Kidney epithelial cell (primary cell): ENCODE measurements around the gene ASB4. TPM values are rescaled to one million over a fixed set of nuclear protein-coding genes. Genes with fewer than 3 reads are reported as not detected.

Experiments used
- DNase-seq: peaks from one replicate; pipeline ENCODE4 v3.0.0-alpha.2; 2010; ENCODE audit warnings: low read depth
- H3K27me3 ChIP-seq: 2 replicates; pipeline ENCODE4 v1.6.0; 2011; ENCODE audit warnings: low read length; ENCODE audit not compliant: control insufficient read depth, insufficient read depth
- H3K36me3 ChIP-seq: 2 replicates; pipeline ENCODE4 v1.5.1; 2011; ENCODE audit warnings: low read length; ENCODE audit not compliant: control insufficient read depth, insufficient read depth
- H3K4me3 ChIP-seq: 2 replicates; pipeline ENCODE4 v1.5.1; 2011; ENCODE audit warnings: low read depth, mild to moderate bottlenecking, control low read depth, low read length
- CTCF ChIP-seq: IDR thresholded peaks from 2 replicates; pipeline ENCODE4 v1.5.1; 2011; ENCODE audit warnings: mild to moderate bottlenecking, moderate library complexity, low read length, control low read depth, inconsistent platforms; ENCODE audit not compliant: insufficient read depth, poor library complexity, severe bottlenecking
- total RNA-seq: library from RNA; depleted of rRNA; stranded (reverse); fragments of >200 nt; gene quantifications from 2 replicates; pipeline ENCODE4 v1.2.3, GENCODE V29; 2015

ASB4 gene
- total RNA-seq, 1 donor from 2014 or later: not detected

DNA sequence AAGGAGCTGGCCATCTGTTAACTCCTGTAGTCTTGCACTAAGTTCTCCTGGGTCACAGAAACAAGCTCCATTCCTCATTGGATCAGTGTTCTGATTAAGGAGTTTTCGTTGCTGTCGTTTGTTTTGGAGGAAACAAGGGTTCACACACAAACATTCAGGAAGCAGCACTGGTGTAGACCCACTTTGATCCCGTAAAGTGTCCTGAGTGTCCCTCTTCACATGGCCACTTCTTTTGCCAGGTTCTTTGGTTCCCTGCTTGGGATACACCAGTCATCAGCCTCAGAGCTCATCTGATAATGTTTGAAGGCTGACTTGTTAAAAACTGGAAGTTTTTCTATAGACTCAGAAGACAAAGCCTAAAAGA lies 99.7 kb downstream of the ASB4 start:
- no peak overlapping the region for H3K4me3 ChIP-seq
- H3K27me3 ChIP-seq: no peaks in the 10 kb centered on the region
- DNase-seq: no peak
- H3K36me3 ChIP-seq: no peaks in the 10 kb centered on the region
- TF ChIP-seq CTCF: no peak

DNA sequence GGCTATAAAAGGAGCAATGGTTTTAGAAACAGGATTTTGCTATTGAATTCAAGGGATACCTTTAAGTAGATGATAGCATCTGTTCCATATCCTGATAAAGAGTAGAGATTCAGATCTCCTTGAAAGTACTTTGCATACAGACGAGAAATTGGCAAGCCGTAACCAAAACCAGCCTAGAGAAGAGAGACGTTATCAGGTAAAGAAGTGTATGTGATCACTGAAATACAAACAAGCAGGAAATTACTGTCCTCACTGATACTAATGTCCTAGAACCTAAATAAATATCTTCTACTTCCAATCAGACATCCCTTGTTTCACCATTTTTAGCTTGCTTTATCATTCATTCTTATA lies 101.2 kb downstream of the ASB4 start:
- no peak for DNase-seq
- no peaks in the 10 kb centered on the region for H3K27me3 ChIP-seq
- TF ChIP-seq CTCF: no peak
- H3K4me3 ChIP-seq: no peak overlapping the region
- H3K36me3 ChIP-seq: no peaks in the 10 kb centered on the region

GRCh38 chr7:95589031-95589430 lies 103.3 kb downstream of the ASB4 start:
- no peak for DNase-seq
- Histone ChIP-seq H3K27me3 (no peaks in the 10 kb centered on the region), H3K36me3 (no peaks in the 10 kb centered on the region), H3K4me3 (no peak overlapping the region)
- no peak for TF ChIP-seq CTCF

DNA sequence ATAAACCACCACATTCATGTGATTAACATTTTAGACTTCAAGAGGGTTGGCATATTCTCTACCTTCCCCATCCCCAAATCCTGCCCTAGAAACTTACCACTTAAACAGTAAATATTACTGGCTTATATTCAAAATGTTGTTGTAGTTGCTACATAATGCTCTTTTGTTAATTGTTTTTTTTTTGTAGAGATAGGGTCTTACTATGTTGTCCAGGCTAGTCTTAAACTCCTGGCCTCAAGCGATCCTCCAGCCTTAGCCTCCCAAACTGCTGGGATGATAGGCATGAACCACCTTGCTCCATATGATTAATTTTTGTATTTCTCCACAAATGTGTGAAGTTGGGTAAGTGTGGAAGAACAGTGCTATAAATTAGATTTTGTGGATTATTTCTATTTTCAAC lies 104.0 kb downstream of the ASB4 start:
- Histone ChIP-seq H3K27me3 (no peaks in the 10 kb centered on the region), H3K36me3 (no peaks in the 10 kb centered on the region), H3K4me3 (no peak overlapping the region)
- no peak for TF ChIP-seq CTCF
- no peak for DNase-seq

Other genes with a start within 250 kb of the ASB4 start
- gene PON1, start 161.4 kb upstream of the ASB4 start, total RNA-seq: not detected in 2 replicates
- not detected in 2 replicates for gene PON3, start 89.6 kb upstream of the ASB4 start, total RNA-seq
- 71.7 and 77.5 TPM in 2 replicates for gene PON2, start 50.9 kb upstream of the ASB4 start, total RNA-seq
- gene PDK4, start 110.6 kb downstream of the ASB4 start, total RNA-seq: 0.42 and 0.48 TPM in 2 replicates